Endothelial cell of umbilical vein (primary cell): Measurements from ENCODE around the gene NSD2. TPM values are rescaled to one million over a fixed set of nuclear protein-coding genes. Genes with fewer than 3 reads are reported as not detected.
A peak's percentile ranks its signal among the peaks of the same experiment; 100 is the strongest.

Experiments
- BruUV-seq: library from RNA; stranded (reverse); fragments of 400-500 nt; replicated peaks from 2 replicates; lab custom pipeline; 2021; lab: Mats Ljungman, UMichigan
- CTCF ChIA-PET: fragments of 300-600, 350-600 bp; sonication (Branson Sonifier 250); formaldehyde crosslinking; loops from one replicate; lab custom pipeline; 2021; ENCODE audit warnings: antibody characterized with exemption, inconsistent platforms; lab: Charles Lee
- POLR2A ChIA-PET: fragments of 300-600, 350-600 bp; sonication (Branson Sonifier 250); formaldehyde crosslinking; loops from one replicate; lab custom pipeline; 2021; ENCODE audit warnings: antibody characterized with exemption, inconsistent platforms; lab: Charles Lee
- DNase-seq: peaks from one replicate; pipeline ENCODE4 v3.0.0-alpha.2; 2011; ENCODE audit warnings: low read depth, low spot score
- FAIRE-seq: peaks from 2 replicates; lab custom pipeline; 2011; peaks lifted over from hg19 to GRCh38; lab: Jason Lieb, UNC
- H2AFZ ChIP-seq: 2 replicates; pipeline ENCODE4 v1.6.0; 2012; ENCODE audit warnings: low read depth, low read length, control low read depth, inconsistent platforms
- H3K27ac ChIP-seq: 2 replicates; pipeline ENCODE4 v1.5.1; 2011; ENCODE audit warnings: low read depth, mild to moderate bottlenecking, control low read depth, low read length, moderate library complexity; ENCODE audit not compliant: insufficient read depth
- H3K27me3 ChIP-seq, 2 experiments: 2 replicates each; pipeline versions ENCODE4 v1.6.0 to v1.6.1; 2011; ENCODE audit warnings: low read length in 2 of 2, mixed read lengths in 1 of 2; ENCODE audit not compliant: control insufficient read depth in 2 of 2, insufficient read depth in 2 of 2
- H3K36me3 ChIP-seq, 2 experiments: 2 replicates in 1 of 2; 3 replicates in 1 of 2; pipeline ENCODE4 v1.5.1; 2011; ENCODE audit warnings: low read length in 2 of 2, mild to moderate bottlenecking in 1 of 2, moderate library complexity in 1 of 2; ENCODE audit not compliant: control insufficient read depth in 2 of 2, insufficient read depth in 2 of 2; ENCODE audit errors: extremely low read depth in 1 of 2
- H3K4me1 ChIP-seq: 3 replicates; pipeline ENCODE4 v1.5.1; 2011; ENCODE audit warnings: mild to moderate bottlenecking, low read length; ENCODE audit not compliant: control insufficient read depth, insufficient read depth; ENCODE audit errors: extremely low read depth
- H3K4me2 ChIP-seq: 2 replicates; pipeline ENCODE4 v1.6.1; 2011; ENCODE audit warnings: low read length, control low read depth, mixed read lengths; ENCODE audit not compliant: insufficient read depth
- H3K4me3 ChIP-seq, 3 experiments: fragments of 200-600 bp in 1 of 3; sonication (generic), shearing (Covaris generic) in 1 of 3; replicated peaks in 1 of 3; 2 replicates each; pipeline ENCODE4 v1.5.1; 2011 to 2016; ENCODE audit warnings: control low read depth in 3 of 3, low read length in 3 of 3, mild to moderate bottlenecking in 2 of 3, inconsistent platforms in 1 of 3, low read depth in 1 of 3, moderate library complexity in 1 of 3; ENCODE audit not compliant: insufficient read depth in 1 of 3
- H3K79me2 ChIP-seq: 2 replicates; pipeline ENCODE4 v1.6.0; 2012; ENCODE audit warnings: low read length, inconsistent platforms; ENCODE audit not compliant: control insufficient read depth, insufficient read depth
- H3K9ac ChIP-seq: replicated peaks from 2 replicates; pipeline ENCODE3; 2011; ENCODE audit warnings: low read length, control low read depth; ENCODE audit not compliant: insufficient read depth; ENCODE audit errors: extremely low read depth
- H3K9me1 ChIP-seq: replicated peaks from 3 replicates; pipeline ENCODE4 v1.6.0; 2011; ENCODE audit warnings: mild to moderate bottlenecking, low read length; ENCODE audit not compliant: control insufficient read depth, insufficient read depth; ENCODE audit errors: extremely low read depth
- H3K9me3 ChIP-seq: replicated peaks from 2 replicates; pipeline ENCODE4 v1.5.1; 2012; ENCODE audit warnings: low read length, inconsistent platforms; ENCODE audit not compliant: control insufficient read depth, insufficient read depth
- H4K20me1 ChIP-seq: replicated peaks from 2 replicates; pipeline ENCODE3; 2011; ENCODE audit warnings: mild to moderate bottlenecking, low read length; ENCODE audit not compliant: control insufficient read depth, insufficient read depth; ENCODE audit errors: extremely low read depth
- CTCF ChIP-seq, 2 donors: IDR thresholded peaks; 1 replicate in 1 of 2; 2 replicates in 1 of 2; pipeline ENCODE4 v1.5.1; 2011; ENCODE audit warnings: low read length in 2 of 2, mild to moderate bottlenecking in 2 of 2, moderate library complexity in 2 of 2, control low read depth in 1 of 2, inconsistent platforms in 1 of 2, low read depth in 1 of 2; ENCODE audit not compliant: insufficient read depth in 1 of 2; ENCODE audit errors: extremely low read depth in 1 of 2
- EZH2 ChIP-seq: IDR thresholded peaks from 2 replicates; pipeline ENCODE4 v1.6.1; 2012; ENCODE audit warnings: borderline replicate concordance, low read depth, mild to moderate bottlenecking, moderate library complexity, low read length, inconsistent platforms; ENCODE audit not compliant: severe bottlenecking
- FOS ChIP-seq: IDR thresholded peaks from 2 replicates; pipeline ENCODE4 v1.6.1; 2011; ENCODE audit warnings: mild to moderate bottlenecking, low read length, moderate library complexity, borderline replicate concordance; ENCODE audit not compliant: insufficient read depth
- GATA2 ChIP-seq: IDR thresholded peaks from 2 replicates; pipeline ENCODE4 v1.7.0; 2011; ENCODE audit warnings: low read depth, mild to moderate bottlenecking, moderate library complexity, mixed read lengths, low read length; ENCODE audit not compliant: insufficient read length, insufficient read depth
- JUN ChIP-seq: IDR thresholded peaks from 2 replicates; pipeline ENCODE4 v1.6.1; 2011; ENCODE audit warnings: borderline replicate concordance, low read depth; ENCODE audit not compliant: insufficient read length, insufficient read depth
- MAX ChIP-seq: IDR thresholded peaks from 2 replicates; pipeline ENCODE4 v1.6.1; 2011; ENCODE audit not compliant: insufficient read depth, insufficient read length
- MYC ChIP-seq: IDR thresholded peaks from one replicate; pipeline ENCODE4 v1.6.1; 2011; ENCODE audit warnings: mild to moderate bottlenecking, low read depth, low read length
- POLR2A ChIP-seq: IDR thresholded peaks from 2 replicates; pipeline ENCODE4 v1.6.1; 2012; ENCODE audit warnings: low read depth, mild to moderate bottlenecking, control low read depth, low read length
- POLR2AphosphoS5 ChIP-seq: IDR thresholded peaks from 2 replicates; pipeline ENCODE4 v1.6.1; 2012; ENCODE audit warnings: low read depth, mild to moderate bottlenecking, control low read depth, low read length, moderate library complexity; ENCODE audit not compliant: insufficient read depth
- dilution Hi-C: fragments of 300-500 bp; cut with MboI; formaldehyde crosslinking; loops from one replicate; pipeline ENCODE4 v1.15.0; 2019; ENCODE audit warnings: low sequenced_read_pairs; ENCODE audit not compliant: extremely low pct_ligation_motif_present
- intact Hi-C: fragments of 100-400 bp; cut with micrococcal nuclease; formaldehyde crosslinking; loops from one replicate; pipeline ENCODE4 v1.10.0; 2022
- polyA plus RNA-seq, 4 experiments: library from polyadenylated mRNA; depleted of rRNA in 3 of 4; stranded (reverse) in 3 of 4; unstranded in 1 of 4; fragments of >200 nt; gene quantifications; 2 replicates each; pipeline versions ENCODE4 v1.2.1 to v1.2.3, GENCODE V29; 2011 to 2012; ENCODE audit warnings: missing spikeins in 1 of 4
- total RNA-seq: library from RNA; stranded (reverse); gene quantifications from 2 replicates; pipeline ENCODE4 v1.2.3, GENCODE V29; 2021

Gene NSD2
- total and polyA plus RNA-seq, 2 donors (not counting 3 experiments of a cell fraction or from before 2014, with no cell fraction given) = 31.3 to 171 TPM

GRCh38 chr4:1870328-1870577 is 940 bp upstream of the NSD2 start:
- peaks cover 0 to 1% of the 10 kb centered on the region in 2 experiments for H3K27me3 ChIP-seq
- BruUV-seq = no TSS peak
- no peaks in the 10 kb centered on the region for H3K36me3 ChIP-seq
- H2AFZ ChIP-seq = peak overlapping the region; percentile 67
- H3K4me1 ChIP-seq = peaks cover 17% of the 10 kb centered on the region
- H3K9ac ChIP-seq = peak overlapping the region; percentile 87
- dilution Hi-C loops (no loop called here), intact Hi-C loops (loop anchor here (1.0 kb wide), 2 partner anchors 14 to 29 kb away; partner anchors contain the start of gene LETM1)
- peaks cover 37% of the 10 kb centered on the region for H3K79me2 ChIP-seq
- FAIRE-seq = peak; percentile 76
- peak overlapping the region; percentile 68 for H3K4me2 ChIP-seq
- no peaks in the 10 kb centered on the region for H3K9me3 ChIP-seq
- ChIA-PET POLR2A (no interaction called here), CTCF (interaction anchor here (0.7 to 2.0 kb wide), 5 partner anchors 9 to 177 kb away, joined by 3 to 11 read pairs (median 3); partner anchors contain the start of gene LETM1)
- H3K9me1 ChIP-seq = no peaks in the 10 kb centered on the region
- peak overlapping the region; percentile 28 to 48 (median 44) for H3K4me3 ChIP-seq
- peaks cover 3% of the 10 kb centered on the region for H4K20me1 ChIP-seq
- H3K27ac ChIP-seq = peak overlapping the region; percentile 93
- TF ChIP-seq EZH2 (no peak), MYC (no peak), GATA2 (no peak), POLR2AphosphoS5 (no peak), CTCF (IDR thresholded peaks at IDR 0.05; ENCODE audit: extremely low read depth in 1 of 2, insufficient read depth in 1 of 2, low read depth in 1 of 2, low read length in 2 of 2) (no peak), FOS (no peak), MAX (no peak), JUN (no peak), POLR2A (no peak)
- no peak for DNase-seq
